Activated CD8-positive, alpha-beta memory T cell treated with anti-CD3 and anti-CD28 coated beads for 48 hours (primary cell): ENCODE results near the gene ATF6B.

ENCODE experiments used
- DNase-seq, 3 experiments: peaks; one replicate each; pipeline ENCODE4 v3.0.0-alpha.2; 2020; ENCODE audit warnings: low read depth in 2 of 3, low spot score in 2 of 3

Gene ATF6B

DNA sequence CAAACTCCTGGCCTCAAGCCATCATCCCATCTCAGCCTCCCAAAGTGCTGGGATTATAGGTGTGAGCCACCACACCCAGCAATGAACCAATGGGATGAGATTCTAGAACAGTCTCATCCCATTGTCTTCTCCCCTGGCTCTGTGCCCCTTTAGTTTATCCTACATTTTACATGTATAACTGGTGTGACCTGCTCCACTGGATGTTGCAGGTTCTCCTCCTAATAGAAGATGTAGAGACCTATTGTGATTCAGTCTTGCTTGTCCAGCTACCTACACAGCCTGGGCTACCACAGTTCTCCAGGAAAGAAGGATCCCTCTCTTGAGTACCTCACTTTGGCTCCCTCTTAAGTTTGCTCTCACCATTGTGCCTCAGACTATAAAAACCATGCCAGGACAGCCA lies 4.1 kb upstream of the ATF6B start:
- no peak for DNase-seq

DNA sequence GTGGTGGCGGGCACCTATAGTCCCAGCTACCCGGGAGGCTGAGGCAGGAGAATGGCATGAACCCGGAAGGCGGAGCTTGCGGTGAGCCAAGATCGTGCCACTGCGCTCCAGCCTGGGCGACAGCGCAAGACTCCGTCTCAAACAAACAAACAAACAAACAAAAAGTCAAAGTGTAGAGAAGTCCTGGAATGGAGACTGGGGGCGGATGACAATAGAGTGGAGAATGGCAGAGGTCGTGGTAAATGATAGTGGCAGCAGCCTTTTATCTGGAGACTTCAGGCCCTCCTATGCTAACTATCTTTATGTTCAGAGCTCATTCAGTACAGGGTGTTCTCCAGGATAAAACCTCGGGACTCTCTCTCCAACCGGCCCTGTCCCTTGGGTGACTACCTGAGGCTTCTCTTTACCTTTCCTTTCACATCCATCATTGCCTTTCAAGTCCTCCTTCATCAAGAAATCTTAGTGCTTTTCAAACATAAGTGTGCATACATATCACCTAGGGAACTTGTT lies 3.4 kb upstream of the ATF6B start:
- no peak for DNase-seq

DNA sequence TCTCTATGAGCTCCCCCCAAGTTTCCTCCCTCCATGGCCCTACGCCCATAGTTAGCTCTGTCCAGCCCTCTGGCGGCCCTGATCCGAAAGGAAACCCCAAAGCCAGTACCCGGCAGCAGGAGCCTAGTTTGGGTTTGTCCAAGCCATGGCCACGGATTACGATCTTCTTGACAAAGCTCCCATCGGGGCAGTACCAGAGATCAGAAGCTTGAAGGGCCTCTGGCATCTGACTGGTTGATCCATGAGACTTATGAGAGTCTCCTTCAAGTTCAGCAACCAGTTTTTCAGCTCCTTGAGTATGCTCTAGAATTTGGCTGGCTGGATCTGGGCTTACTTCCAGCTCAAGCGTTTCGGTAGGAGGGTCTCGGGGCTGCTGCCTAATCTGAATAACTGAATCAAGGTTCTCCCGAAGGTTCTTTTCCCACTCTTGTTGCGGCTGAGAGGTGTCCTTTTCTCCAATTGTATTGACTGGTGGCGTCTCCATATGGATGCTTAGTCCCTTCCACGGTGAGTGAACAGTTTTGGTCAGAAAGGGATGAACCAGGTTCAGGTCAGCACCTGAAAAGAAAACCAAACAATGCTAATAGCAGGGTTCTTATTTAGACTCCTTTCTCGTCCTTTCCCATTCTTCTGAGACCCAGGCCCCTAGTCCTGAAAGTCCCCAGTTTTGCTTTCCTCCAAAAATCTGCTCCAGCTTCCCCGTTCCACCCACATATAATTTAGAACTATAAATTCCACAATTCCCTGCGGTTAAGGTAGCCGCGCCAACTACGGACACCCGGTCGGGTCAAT lies 1.4 kb upstream of the ATF6B start:
- no peak for DNase-seq

GRCh38 chr6:32128751-32129296 lies 778 bp upstream of the ATF6B start:
- DNase-seq = no peak

- DNase-seq = no peak
Measured at GRCh38 chr6:32127409-32127716, 683 bp downstream of the ATF6B start.

DNA sequence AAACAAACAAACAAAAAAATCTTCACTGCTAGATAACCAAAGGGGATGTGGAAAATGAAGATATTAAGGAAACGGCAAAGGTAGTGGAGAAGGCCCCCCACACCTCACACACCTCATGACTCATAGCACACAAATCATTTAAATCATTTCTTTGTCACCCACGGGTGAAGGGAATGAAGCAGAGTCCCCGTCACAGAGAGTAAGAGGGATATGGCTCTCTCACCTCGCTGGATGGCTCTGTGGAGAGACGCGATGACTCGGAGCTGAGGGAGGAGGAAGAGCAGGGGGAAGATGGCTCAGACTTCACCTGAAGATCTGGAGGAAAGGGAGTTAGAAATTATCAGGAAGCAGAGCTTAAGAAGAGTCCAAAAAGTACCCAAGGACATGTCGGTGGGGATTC lies 1.2 kb downstream of the ATF6B start:
- no peak for DNase-seq

DNA sequence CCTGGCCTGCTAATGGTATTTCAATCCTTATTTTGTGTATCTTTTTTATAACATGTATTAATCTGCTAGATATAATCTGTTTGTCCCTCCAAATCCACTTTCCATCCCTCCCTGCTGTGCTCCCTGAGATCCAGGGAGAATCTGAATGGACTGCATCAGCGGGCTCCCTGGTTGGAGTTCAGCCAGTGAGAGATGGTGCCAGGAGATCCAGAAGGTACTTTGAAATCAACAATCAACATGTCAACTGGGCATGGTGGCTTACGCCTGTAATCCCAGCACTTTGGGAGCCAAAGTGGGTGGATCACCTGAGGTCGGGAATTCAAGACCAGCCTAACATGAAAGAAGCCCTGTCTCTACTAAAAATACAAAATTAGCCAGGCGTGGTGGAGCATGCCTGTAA lies 4.4 kb downstream of the ATF6B start:
- no peak for DNase-seq

GRCh38 chr6:32120573-32121059 lies 7.4 kb downstream of the ATF6B start:
- no peak for DNase-seq

DNA sequence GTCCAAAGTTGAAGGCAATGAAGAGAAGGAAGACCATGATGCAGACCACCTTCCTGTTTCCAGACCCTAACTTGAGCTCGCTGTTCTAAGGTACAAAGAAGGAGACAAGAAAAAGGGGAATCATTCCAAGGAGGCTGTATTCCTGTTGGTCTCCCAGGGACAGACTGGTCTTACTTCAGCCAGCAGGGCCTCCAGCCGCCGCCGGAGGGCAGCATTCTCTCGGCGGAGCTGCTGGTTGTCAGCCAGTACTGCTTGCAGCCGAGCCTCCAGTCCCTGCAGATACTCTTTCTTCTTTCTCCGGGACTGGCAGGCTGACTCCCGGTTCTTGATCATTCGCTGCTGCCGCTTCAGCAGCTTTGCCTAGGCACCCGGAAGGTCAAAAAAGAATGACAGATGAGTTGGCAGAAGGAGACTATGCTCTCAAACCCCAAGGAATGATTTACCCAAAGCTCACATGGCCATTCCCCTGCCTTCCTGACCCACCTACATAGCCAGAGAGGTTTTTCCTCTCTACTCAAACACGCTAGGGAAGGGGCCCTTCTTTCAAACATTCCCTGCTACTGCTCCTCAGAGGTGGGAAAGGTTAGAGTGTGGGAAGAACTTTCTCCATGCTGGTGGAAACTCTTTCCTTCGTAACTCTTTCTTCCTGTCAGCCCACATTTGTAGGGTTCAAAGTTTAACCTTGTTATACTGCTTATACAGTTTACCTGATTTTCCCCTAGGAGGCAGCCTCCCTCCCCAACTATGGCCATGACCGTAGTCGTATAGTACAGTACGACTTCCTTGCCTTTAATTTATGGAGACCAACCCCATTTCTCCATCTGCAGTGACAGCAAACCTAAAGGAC lies 9.0 kb downstream of the ATF6B start:
- peak in 2 of 3 experiments; percentile 34 to 43 for DNase-seq

- no peak for DNase-seq
Measured at GRCh38 chr6:32117461-32117860, 10.6 kb downstream of the ATF6B start.

GRCh38 chr6:32116674-32117073 lies 11.4 kb downstream of the ATF6B start:
- no peak for DNase-seq

DNA sequence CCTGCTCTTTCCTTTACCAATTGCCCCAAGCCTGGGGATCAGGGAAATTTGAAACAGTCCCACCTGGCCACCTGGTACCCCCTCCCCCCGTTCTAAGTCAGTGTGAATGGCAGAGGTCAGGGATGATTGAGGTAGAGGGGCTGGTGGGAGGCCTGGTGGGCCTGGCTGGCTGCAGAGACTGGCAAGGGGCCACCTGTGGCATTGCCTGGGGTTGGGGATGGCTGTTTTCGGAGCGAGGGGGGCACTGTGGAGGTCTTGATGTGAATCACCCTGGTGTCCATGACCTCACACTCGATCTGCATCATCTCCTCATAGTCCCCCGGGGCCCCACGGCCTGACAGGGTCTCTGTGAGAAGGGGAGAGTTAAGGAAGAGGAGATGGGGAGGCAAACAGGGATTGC lies 12.4 kb downstream of the ATF6B start:
- DNase-seq = no peak

- DNase-seq = no peak
Measured at GRCh38 chr6:32114796-32115195, 13.2 kb downstream of the ATF6B start.

DNA sequence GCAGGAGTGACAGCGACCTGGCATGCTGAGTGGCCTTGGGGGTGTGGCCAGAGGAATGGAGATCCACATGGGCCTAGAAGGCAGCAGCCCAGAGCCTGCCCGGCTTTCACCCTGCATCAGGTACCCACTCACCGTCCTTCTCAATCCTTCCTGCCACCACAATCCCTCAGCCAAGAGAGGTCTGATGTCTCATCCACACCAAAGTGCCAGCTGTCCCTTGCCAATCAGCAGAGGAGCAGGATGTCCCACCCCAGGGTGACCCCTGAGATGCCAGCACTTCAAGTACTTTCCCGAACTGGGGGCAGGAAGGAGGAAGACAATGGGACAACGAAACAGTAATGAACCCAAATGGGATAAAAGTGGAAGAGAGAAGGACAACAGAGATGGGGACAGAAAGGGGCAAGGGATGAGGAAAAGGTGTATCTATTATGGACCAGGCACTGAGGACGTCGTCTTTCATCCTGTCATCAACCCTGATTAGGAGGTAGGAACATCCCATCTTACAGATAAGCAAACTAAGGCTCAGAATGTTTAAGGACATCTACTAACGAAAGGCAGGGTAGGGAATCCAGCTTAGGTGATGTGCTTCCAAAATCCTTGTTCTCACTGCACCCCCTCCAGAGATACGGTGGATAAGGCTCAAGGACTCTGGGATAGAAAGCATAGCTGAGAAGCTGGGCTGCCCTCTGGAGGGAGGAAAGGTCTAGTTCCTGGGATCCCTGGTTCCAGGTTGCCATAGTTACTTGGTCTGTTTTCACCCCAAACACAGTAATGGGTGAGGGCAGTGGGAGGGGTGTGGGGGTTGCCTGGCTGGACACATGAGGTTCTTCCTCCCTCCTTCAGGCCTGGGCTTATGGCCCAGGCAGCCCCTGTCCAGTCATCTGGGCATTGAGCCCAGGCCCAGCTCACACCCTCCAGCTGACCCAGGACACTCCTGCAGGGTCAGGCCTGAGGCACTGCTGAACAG lies 14.4 kb downstream of the ATF6B start:
- DNase-seq = no peak

GRCh38 chr6:32112431-32112980 lies 15.5 kb downstream of the ATF6B start:
- DNase-seq = no peak

- no peak for DNase-seq
Measured at GRCh38 chr6:32111424-32112066, 16.5 kb downstream of the ATF6B start.

- DNase-seq = no peak
Measured at GRCh38 chr6:32110632-32111031, 17.4 kb downstream of the ATF6B start.

DNA sequence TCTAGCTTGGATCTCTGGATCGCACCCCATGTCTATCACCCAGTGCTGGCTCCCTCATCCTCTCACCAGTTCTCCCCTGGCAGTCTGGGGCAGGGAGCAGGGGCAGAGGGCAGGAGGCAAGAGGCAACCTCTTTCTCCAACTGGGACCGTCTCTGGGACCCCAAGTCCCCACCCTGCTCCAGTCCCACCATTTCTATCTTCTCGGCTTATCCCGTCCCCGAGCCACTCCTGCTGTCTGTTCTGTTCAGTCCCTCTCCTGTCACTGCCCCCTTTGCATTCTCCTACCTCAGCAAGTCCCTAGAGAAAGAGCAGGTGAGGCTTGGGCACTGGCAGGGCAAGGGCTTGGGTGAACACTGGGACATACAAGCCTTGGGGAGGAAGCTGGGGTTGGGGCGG lies 18.3 kb downstream of the ATF6B start:
- no peak for DNase-seq

DNA sequence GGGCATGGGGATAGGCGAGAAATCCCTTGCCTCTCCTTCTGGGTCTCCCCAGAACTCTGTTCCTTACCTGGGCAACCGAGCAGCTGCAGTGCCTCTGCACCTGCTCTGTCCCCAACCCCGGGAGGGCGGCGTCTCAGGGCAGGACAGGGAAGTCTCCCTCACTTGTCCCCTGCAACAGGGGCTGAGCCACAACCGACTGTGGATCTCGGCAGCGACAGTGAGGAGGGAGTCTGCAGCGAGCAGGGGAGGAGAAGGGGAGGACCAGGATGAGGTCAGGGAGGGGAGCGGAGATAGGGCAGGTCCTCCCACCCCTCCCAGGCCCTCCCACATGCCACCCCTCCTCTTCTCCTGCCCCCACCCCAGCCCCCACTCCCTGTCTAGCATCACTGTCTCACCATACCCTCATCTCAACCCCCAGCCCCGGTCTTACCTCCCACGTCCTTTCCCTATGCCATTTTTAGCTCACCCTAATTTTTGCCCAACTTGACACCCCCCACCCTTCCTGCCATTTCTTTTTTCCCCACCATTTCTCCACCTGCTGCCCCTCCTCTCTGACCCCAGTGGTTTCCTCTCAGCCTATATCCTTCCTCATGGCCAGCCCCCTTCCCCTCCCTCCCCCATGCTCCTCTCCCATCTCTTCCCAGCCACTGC lies 18.8 kb downstream of the ATF6B start, which contains the start of gene TNXB:
TSS of gene TNXB (minus strand) at position 225 of the 651 bp plus-strand sequence. CDS start 11,140 bp downstream, outside the sequence.
- DNase-seq = no peak
